DND-41 (cell line): Measurements from ENCODE around the gene SDHAF4.

ENCODE experiments used
- ATAC-seq: fragments of 200-7000 bp; cut with Tn5 transposase; 3 replicates; pipeline ENCODE4 v1.9.1; 2021; ENCODE audit warnings: low read depth; ENCODE audit not compliant: insufficient read depth
- DNase-seq: peaks from one replicate; pipeline ENCODE4 v3.0.0-alpha.2; 2020
- H2AFZ ChIP-seq: 2 replicates; pipeline ENCODE4 v1.6.0; 2012; ENCODE audit warnings: low read depth, low read length
- H3K27ac ChIP-seq: 2 replicates; pipeline ENCODE4 v1.5.1; 2012; ENCODE audit warnings: low read length, inconsistent platforms
- H3K27me3 ChIP-seq: fragments of 200-600 bp; sonication (generic); 2 replicates; pipeline ENCODE4 v1.6.0; 2012; ENCODE audit warnings: low read length, mild to moderate bottlenecking, inconsistent platforms; ENCODE audit not compliant: insufficient read depth, poor library complexity
- H3K36me3 ChIP-seq: 2 replicates; pipeline ENCODE4 v1.5.1; 2012; ENCODE audit warnings: low read length, inconsistent platforms; ENCODE audit not compliant: insufficient read depth
- H3K4me1 ChIP-seq: 2 replicates; pipeline ENCODE4 v1.5.1; 2012; ENCODE audit warnings: mild to moderate bottlenecking, low read length; ENCODE audit not compliant: insufficient read depth
- H3K4me2 ChIP-seq: 2 replicates; pipeline ENCODE4 v1.6.0; 2012; ENCODE audit warnings: mild to moderate bottlenecking, moderate library complexity, low read length, inconsistent platforms; ENCODE audit not compliant: insufficient read depth
- H3K4me3 ChIP-seq, 2 experiments: fragments of 200-600 bp in 1 of 2; shearing (Covaris generic) in 1 of 2; 2 replicates each; pipeline ENCODE4 v1.5.1; 2012 to 2016; ENCODE audit warnings: inconsistent platforms in 2 of 2, low read length in 2 of 2, mild to moderate bottlenecking in 2 of 2, low read depth in 1 of 2, moderate library complexity in 1 of 2
- H3K79me2 ChIP-seq: 2 replicates; pipeline ENCODE4 v1.6.0; 2012; ENCODE audit warnings: low read length, inconsistent platforms; ENCODE audit not compliant: insufficient read depth
- H3K9ac ChIP-seq: 2 replicates; pipeline ENCODE4 v1.6.0; 2012; ENCODE audit warnings: low read depth, mild to moderate bottlenecking, inconsistent platforms, low read length, moderate library complexity
- H3K9me3 ChIP-seq: 2 replicates; pipeline ENCODE4 v1.5.1; 2012; ENCODE audit warnings: low read length, moderate library complexity, mild to moderate bottlenecking, inconsistent platforms; ENCODE audit not compliant: insufficient read depth, severe bottlenecking
- H4K20me1 ChIP-seq: 2 replicates; pipeline ENCODE4 v1.6.0; 2012; ENCODE audit warnings: low read length; ENCODE audit not compliant: insufficient read depth
- CTCF ChIP-seq: IDR thresholded peaks from 2 replicates; pipeline ENCODE4 v1.5.1; 2012; ENCODE audit warnings: borderline replicate concordance, low read length, moderate library complexity, mild to moderate bottlenecking; ENCODE audit not compliant: poor library complexity, severe bottlenecking; ENCODE audit errors: extremely low read depth
- EZH2 ChIP-seq: IDR thresholded peaks from 3 replicates; pipeline ENCODE4 v1.6.1; 2012; ENCODE audit warnings: borderline replicate concordance, low read depth, mild to moderate bottlenecking, moderate library complexity, low read length, inconsistent platforms; ENCODE audit not compliant: severe bottlenecking

SDHAF4 gene

GRCh38 chr6:70531133-70531532, 35.6 kb upstream of the SDHAF4 start:
- Histone ChIP-seq H3K27me3 (no peaks in the 10 kb centered on the region), H3K79me2 (no peaks in the 10 kb centered on the region), H4K20me1 (no peaks in the 10 kb centered on the region), H3K4me2 (no peak overlapping the region), H3K36me3 (no peaks in the 10 kb centered on the region), H3K9ac (no peak overlapping the region), H3K4me3 (no peak overlapping the region), H3K27ac (no peak overlapping the region), H2AFZ (no peak overlapping the region), H3K4me1 (no peaks in the 10 kb centered on the region), H3K9me3 (no peaks in the 10 kb centered on the region)
- no peak for TF ChIP-seq EZH2
- TF ChIP-seq CTCF = no peak
- DNase-seq (no peak), ATAC-seq (no peak)

- DNase-seq = no peak
- H4K20me1 ChIP-seq = no peaks in the 10 kb centered on the region
- no peaks in the 10 kb centered on the region for H3K9me3 ChIP-seq
- no peaks in the 10 kb centered on the region for H3K79me2 ChIP-seq
- no peak overlapping the region for H3K4me3 ChIP-seq
- TF ChIP-seq CTCF (no peak), EZH2 (no peak)
- no peak overlapping the region for H2AFZ ChIP-seq
- no peaks in the 10 kb centered on the region for H3K27me3 ChIP-seq
- H3K4me2 ChIP-seq = no peak overlapping the region
- H3K27ac ChIP-seq = no peak overlapping the region
- H3K4me1 ChIP-seq = no peaks in the 10 kb centered on the region
- no peak for ATAC-seq
- H3K9ac ChIP-seq = no peak overlapping the region
- no peaks in the 10 kb centered on the region for H3K36me3 ChIP-seq
These were observed 29.5 kb upstream of the SDHAF4 start for GRCh38 chr6:70537266-70537665.

GRCh38 chr6:70538376-70538775, 28.4 kb upstream of the SDHAF4 start:
- H3K27me3 ChIP-seq = no peaks in the 10 kb centered on the region
- no peaks in the 10 kb centered on the region for H3K36me3 ChIP-seq
- TF ChIP-seq EZH2 = no peak
- TF ChIP-seq CTCF = no peak
- H3K4me3 ChIP-seq = no peak overlapping the region
- H3K4me1 ChIP-seq = no peaks in the 10 kb centered on the region
- DNase-seq (no peak), ATAC-seq (no peak)
- no peak overlapping the region for H3K4me2 ChIP-seq
- no peak overlapping the region for H2AFZ ChIP-seq
- no peaks in the 10 kb centered on the region for H3K9me3 ChIP-seq
- no peak overlapping the region for H3K9ac ChIP-seq
- no peaks in the 10 kb centered on the region for H3K79me2 ChIP-seq
- H4K20me1 ChIP-seq = no peaks in the 10 kb centered on the region
- H3K27ac ChIP-seq = no peak overlapping the region

GRCh38 chr6:70547313-70547712, 19.4 kb upstream of the SDHAF4 start:
- H3K9me3 ChIP-seq = no peaks in the 10 kb centered on the region
- TF ChIP-seq EZH2 (no peak), CTCF (peak; percentile 53)
- peak; percentile 48; the same call in 2 of the 3 replicates for ATAC-seq
- H3K27ac ChIP-seq = no peak overlapping the region
- H3K27me3 ChIP-seq = no peaks in the 10 kb centered on the region
- no peak overlapping the region for H3K4me3 ChIP-seq
- H3K9ac ChIP-seq = no peak overlapping the region
- no peak overlapping the region for H3K4me2 ChIP-seq
- no peaks in the 10 kb centered on the region for H3K79me2 ChIP-seq
- DNase-seq = no peak
- no peaks in the 10 kb centered on the region for H3K4me1 ChIP-seq
- H2AFZ ChIP-seq = no peak overlapping the region
- no peaks in the 10 kb centered on the region for H3K36me3 ChIP-seq
- H4K20me1 ChIP-seq = no peaks in the 10 kb centered on the region
